Astrocyte of the cerebellum (primary cell): Measurements from ENCODE around the gene FAM24B.
"Not testable (repeated sequence)": the region's sequence is repeated elsewhere in the genome, so short reads cannot be mapped to it uniquely, and the experiment has no call there.

Experiments used
- DNase-seq: peaks from one replicate; pipeline ENCODE4 v3.0.0-alpha.2; 2011; ENCODE audit warnings: low read depth
- H3K4me3 ChIP-seq: 2 replicates; pipeline ENCODE4 v1.5.1; 2011; ENCODE audit warnings: mild to moderate bottlenecking, low read depth, low read length, moderate library complexity
- in situ Hi-C: cut with HindIII; loops from 2 replicates; pipeline ENCODE4 v1.10.0; 2017; ENCODE audit warnings: low sequenced_read_pairs
- TF ChIP-seq, protein P1 (sequence below): IDR thresholded peaks from 2 replicates; pipeline ENCODE4 v1.5.1; 2012; ENCODE audit warnings: low read length, low read depth, moderate library complexity, mild to moderate bottlenecking; ENCODE audit errors: missing control alignments

Gene FAM24B

DNA sequence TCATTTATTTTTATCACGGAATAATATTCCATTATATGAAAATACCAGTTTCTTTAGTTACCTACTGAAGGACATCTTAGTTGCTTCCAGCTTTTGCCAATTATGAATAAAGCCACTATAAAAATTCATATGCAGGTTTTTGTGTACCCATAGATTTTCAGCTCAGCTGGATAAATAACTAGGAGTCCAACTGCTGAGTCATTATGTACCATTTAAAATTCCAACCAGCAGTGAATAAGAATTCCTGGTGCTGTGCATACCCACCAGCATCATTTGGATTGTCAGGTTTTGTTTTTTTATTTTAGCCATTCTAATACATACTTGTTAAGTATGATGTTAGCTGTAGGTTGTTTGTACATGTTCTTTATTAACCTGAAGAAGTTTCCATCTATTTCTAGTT is 14.5 kb downstream of the FAM24B start:
- DNase-seq = no peak
- in situ Hi-C loops = no loop called here
- H3K4me3 ChIP-seq = no peak overlapping the region
- TF ChIP-seq, protein P1, sequence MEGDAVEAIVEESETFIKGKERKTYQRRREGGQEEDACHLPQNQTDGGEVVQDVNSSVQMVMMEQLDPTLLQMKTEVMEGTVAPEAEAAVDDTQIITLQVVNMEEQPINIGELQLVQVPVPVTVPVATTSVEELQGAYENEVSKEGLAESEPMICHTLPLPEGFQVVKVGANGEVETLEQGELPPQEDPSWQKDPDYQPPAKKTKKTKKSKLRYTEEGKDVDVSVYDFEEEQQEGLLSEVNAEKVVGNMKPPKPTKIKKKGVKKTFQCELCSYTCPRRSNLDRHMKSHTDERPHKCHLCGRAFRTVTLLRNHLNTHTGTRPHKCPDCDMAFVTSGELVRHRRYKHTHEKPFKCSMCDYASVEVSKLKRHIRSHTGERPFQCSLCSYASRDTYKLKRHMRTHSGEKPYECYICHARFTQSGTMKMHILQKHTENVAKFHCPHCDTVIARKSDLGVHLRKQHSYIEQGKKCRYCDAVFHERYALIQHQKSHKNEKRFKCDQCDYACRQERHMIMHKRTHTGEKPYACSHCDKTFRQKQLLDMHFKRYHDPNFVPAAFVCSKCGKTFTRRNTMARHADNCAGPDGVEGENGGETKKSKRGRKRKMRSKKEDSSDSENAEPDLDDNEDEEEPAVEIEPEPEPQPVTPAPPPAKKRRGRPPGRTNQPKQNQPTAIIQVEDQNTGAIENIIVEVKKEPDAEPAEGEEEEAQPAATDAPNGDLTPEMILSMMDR = no peak

DNA sequence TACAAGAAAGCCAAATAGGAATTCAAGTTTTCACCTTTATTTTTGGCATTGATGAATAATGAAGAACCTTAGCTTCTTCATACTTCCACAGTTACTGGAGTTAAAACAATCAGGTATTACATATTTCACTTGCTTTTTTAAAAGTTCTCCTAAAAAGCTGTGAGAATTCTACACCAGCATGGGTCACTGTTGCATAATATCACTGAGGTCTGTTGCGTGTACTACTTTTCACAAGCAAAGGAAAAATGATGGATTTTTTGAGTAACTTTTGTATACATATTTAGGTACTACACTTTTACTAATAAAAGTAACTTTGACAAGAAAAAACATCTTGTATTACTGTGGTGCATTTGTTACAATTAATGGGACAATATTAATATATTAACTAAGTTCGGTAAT is 15.2 kb downstream of the FAM24B start:
- DNase-seq = no peak
- TF ChIP-seq, protein P1 = no peak
- in situ Hi-C loops = no loop called here
- no peak overlapping the region for H3K4me3 ChIP-seq

DNA sequence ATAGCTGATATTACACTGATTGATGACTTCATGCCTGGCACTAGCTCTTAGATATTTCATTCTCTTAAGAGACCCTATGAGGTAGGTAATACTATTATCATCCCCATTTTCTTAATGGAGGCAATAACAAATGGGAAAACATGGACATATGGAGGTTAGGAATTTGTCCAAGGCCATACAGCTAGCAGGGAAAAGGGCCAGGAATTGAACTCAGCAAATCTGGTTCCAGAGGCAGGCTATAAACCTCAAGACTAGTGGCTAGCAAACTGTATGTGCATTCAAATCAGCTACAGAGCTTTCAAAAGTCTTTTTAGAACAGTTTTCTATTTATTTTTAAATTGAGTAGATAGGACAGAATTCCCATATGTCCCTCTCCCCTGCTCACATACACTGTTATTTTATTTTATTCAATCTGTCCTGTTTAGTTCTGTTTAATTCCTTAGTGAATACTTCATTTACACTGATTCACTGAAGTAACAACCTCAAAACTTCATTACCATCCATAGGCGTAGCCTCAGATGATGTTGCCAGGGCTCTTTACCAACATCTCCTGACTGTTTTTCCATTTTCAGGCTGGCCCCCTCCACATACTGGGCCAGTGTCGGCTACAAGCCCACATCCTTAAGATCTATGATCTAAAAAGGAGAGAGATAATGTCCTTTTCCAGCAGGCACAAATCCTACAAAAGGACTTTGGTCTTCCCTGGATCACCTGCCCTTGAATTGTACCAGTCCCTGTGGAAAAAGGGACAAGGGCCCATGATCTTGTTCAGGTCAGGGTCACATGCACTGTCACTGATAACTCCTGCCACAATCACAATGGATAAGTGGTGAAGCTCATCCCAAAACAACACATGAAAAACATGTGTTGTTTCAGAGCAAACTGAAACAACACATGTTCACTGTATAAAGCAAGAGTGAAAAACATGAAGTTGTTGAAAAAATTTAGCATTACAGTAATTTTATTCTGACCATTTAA is 15.9 kb downstream of the FAM24B start:
- in situ Hi-C loops = no loop called here
- no peak overlapping the region for H3K4me3 ChIP-seq
- TF ChIP-seq, protein P1 = no peak
- DNase-seq = no peak

DNA sequence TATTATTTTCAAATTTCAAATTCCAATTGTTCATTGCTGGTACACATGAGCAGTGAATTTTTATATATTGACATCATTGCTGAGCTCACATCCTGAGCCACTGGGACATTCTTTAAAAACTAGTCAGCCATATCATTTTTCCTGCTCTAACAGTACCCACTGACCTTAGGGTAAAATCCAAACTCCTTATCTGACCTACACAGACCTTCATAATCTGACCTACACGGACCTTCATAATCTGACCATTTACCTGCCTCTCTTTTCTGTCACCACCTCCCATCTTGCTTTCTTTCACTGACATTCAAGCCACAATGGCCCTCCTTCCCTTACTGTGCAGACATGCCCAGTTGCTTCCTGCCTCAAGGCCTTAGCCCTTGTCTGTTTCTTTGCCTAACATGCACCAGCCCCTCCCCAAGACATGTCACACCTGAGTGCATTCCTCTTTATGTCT is 17.6 kb downstream of the FAM24B start:
- no peak overlapping the region for H3K4me3 ChIP-seq
- DNase-seq = no peak
- TF ChIP-seq, protein P1 = no peak
- in situ Hi-C loops = no loop called here

DNA sequence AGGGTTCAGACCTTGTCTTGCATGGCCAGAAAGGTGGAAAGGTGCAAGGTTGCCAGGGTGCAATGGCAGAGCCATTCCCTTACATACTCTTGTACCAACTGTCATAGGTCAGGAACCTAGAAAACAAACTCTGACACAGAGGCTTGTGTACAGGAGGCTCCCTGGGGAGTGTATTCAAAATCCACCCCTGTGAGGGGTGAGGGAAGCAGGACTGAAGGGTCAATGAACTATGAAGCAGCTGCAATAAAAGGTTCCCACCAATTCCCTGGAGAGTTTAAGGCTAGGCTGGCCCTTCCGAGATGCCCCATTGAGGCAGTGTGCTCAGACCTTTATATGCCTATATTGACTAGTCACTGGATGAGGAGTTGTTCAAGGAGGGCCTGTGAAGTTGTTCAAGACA is 19.9 kb downstream of the FAM24B start:
- no peak overlapping the region for H3K4me3 ChIP-seq
- no peak for DNase-seq
- TF ChIP-seq, protein P1 = no peak
- in situ Hi-C loops = no loop called here

DNA sequence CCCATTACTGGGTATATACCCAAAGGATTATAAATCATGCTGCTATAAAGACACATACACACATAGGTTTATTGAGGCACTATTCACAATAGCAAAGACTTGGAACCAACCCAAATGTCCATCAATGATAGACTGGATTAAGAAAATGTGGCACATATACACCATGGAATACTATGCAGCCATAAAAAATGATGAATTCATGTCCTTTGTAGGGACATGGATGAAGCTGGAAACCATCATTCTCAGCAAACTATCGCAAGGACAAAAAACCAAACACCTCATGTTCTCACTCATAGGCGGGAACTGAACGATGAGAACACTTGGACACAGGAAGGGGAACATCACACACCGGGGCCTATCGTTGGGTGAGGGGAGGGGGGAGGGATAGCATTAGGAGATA is 21.3 kb downstream of the FAM24B start:
- in situ Hi-C loops, H3K4me3 ChIP-seq, DNase-seq: not testable (repeated sequence)

DNA sequence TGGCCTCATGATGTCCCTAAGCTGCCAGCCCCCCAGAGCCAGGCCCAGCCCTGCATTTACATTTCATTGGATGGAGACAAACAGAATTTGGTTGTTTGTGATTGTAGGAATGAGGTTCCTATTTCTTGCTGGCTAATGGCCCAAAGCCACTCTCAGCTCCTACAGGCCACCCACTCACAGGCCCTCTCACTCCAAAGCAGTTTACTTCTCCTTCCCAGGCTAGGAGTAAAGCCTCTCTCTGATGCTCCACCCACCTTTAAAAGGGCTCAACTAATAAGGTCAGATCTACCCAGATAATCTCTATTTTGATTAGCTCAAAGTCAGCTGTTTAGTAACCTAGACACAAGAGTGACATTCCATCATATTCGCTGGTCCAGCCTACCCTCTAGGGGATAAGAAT is 22.5 kb downstream of the FAM24B start:
- in situ Hi-C loops = no loop called here
- TF ChIP-seq, protein P1 = no peak
- H3K4me3 ChIP-seq = no peak overlapping the region
- DNase-seq = no peak
